Activated CD4-positive, alpha-beta T cell treated with anti-CD3 and anti-CD28 coated beads for 36 hours (primary cell): ENCODE results near the gene GPR26. TPM values are rescaled to one million over a fixed set of nuclear protein-coding genes. Genes with fewer than 3 reads are reported as not detected.

ENCODE experiments used
- ATAC-seq: fragments of 200-7000 bp; cut with Tn5 transposase; one replicate; pipeline ENCODE4 v1.10.0; 2021; ENCODE audit warnings: mild to moderate bottlenecking, moderate library complexity
- CTCF ChIA-PET: fragments of 350-600 bp; sonication (Branson Sonifier 250); formaldehyde crosslinking; loops from one replicate; lab custom pipeline; 2021; ENCODE audit warnings: antibody characterized with exemption; lab: Charles Lee
- POLR2A ChIA-PET: fragments of 350-600 bp; sonication (Branson Sonifier 250); formaldehyde crosslinking; loops from one replicate; lab custom pipeline; 2021; ENCODE audit warnings: antibody characterized with exemption, inconsistent platforms; lab: Charles Lee
- DNase-seq: peaks from one replicate; pipeline ENCODE4 v3.0.0-alpha.2; 2020
- H3K27ac Mint-ChIP-seq: one replicate; pipeline ENCODE4 v1.8.0; 2021; ENCODE audit warnings: mixed read lengths
- H3K27me3 Mint-ChIP-seq: one replicate; pipeline ENCODE4 v1.8.0; 2021; ENCODE audit warnings: mixed read lengths
- H3K36me3 Mint-ChIP-seq: one replicate; pipeline ENCODE4 v1.8.0; 2021; ENCODE audit warnings: low read depth, mixed read lengths
- H3K4me1 Mint-ChIP-seq: one replicate; pipeline ENCODE4 v1.8.0; 2021; ENCODE audit warnings: mixed read lengths
- H3K4me3 Mint-ChIP-seq: one replicate; pipeline ENCODE4 v1.8.0; 2021; ENCODE audit warnings: mild to moderate bottlenecking, moderate library complexity, mixed read lengths
- H3K9me3 Mint-ChIP-seq: one replicate; pipeline ENCODE4 v1.8.0; 2021; ENCODE audit warnings: low read depth, mixed read lengths
- intact Hi-C, 2 experiments: fragments of 100-400 bp; cut with DNase I in 1 of 2; cut with micrococcal nuclease in 1 of 2; formaldehyde crosslinking; loops; one replicate each; pipeline versions ENCODE4 v1.14.2 to v1.15.1; 2022 to 2024; cut with DNase I, micrococcal nuclease
- total RNA-seq, 2 experiments: library from RNA; stranded (reverse); gene quantifications; one replicate each; pipeline ENCODE4 v1.2.3, GENCODE V29; 2021

The GPR26 gene
- total RNA-seq, 2 experiments from 2014 or later = not detected

- H3K27ac Mint-ChIP-seq = no peak overlapping the region
- ATAC-seq (no peak), DNase-seq (no peak)
- ChIA-PET CTCF (no interaction called here), POLR2A (no interaction called here)
- intact Hi-C loops = no loop called here
- no peaks in the 10 kb centered on the region for H3K4me1 Mint-ChIP-seq
- no peak overlapping the region for H3K4me3 Mint-ChIP-seq
- no peaks in the 10 kb centered on the region for H3K9me3 Mint-ChIP-seq
- no peaks in the 10 kb centered on the region for H3K36me3 Mint-ChIP-seq
- peaks cover 3% of the 10 kb centered on the region for H3K27me3 Mint-ChIP-seq
Observed at GRCh38 chr10:123682477-123682876, 16.3 kb downstream of the GPR26 start.

GRCh38 chr10:123683459-123683858 lies 17.3 kb downstream of the GPR26 start:
- Mint-ChIP-seq H3K4me3 (no peak overlapping the region), H3K9me3 (no peaks in the 10 kb centered on the region), H3K27ac (no peak overlapping the region), H3K27me3 (peaks cover 3% of the 10 kb centered on the region), H3K36me3 (no peaks in the 10 kb centered on the region), H3K4me1 (no peaks in the 10 kb centered on the region)
- ATAC-seq (no peak), DNase-seq (no peak)
- intact Hi-C loops = no loop called here
- ChIA-PET CTCF (interaction anchor here (0.6 kb wide), 1 partner anchor 943 kb away, joined by 3 read pairs; no protein-coding TSS in a partner anchor), POLR2A (no interaction called here)

- Mint-ChIP-seq H3K4me1 (no peaks in the 10 kb centered on the region), H3K9me3 (no peaks in the 10 kb centered on the region), H3K4me3 (no peak overlapping the region), H3K36me3 (no peaks in the 10 kb centered on the region), H3K27me3 (peaks cover 3% of the 10 kb centered on the region), H3K27ac (no peak overlapping the region)
- ATAC-seq = no peak
- DNase-seq = no peak
- intact Hi-C loops = no loop called here
- ChIA-PET POLR2A (no interaction called here), CTCF (interaction anchor here (0.6 kb wide), 1 partner anchor 944 kb away, joined by 3 read pairs; no protein-coding TSS in a partner anchor)
Observed at GRCh38 chr10:123683865-123684264, 17.7 kb downstream of the GPR26 start.

- Mint-ChIP-seq H3K4me3 (no peak overlapping the region), H3K36me3 (no peaks in the 10 kb centered on the region), H3K9me3 (no peaks in the 10 kb centered on the region), H3K27ac (no peak overlapping the region), H3K27me3 (peaks cover 3% of the 10 kb centered on the region), H3K4me1 (no peaks in the 10 kb centered on the region)
- DNase-seq = no peak
- intact Hi-C loops = no loop called here
- ChIA-PET CTCF (no interaction called here), POLR2A (no interaction called here)
- no peak for ATAC-seq
Observed at GRCh38 chr10:123685260-123685659, 19.1 kb downstream of the GPR26 start.

- H3K4me1 Mint-ChIP-seq = no peaks in the 10 kb centered on the region
Observed at GRCh38 chr10:123687758-123688157, 21.6 kb downstream of the GPR26 start.

GRCh38 chr10:123689880-123690279 lies 23.7 kb downstream of the GPR26 start:
- POLR2A ChIA-PET = no interaction called here
- Mint-ChIP-seq H3K4me1 (no peaks in the 10 kb centered on the region), H3K36me3 (no peaks in the 10 kb centered on the region), H3K27ac (no peak overlapping the region), H3K27me3 (no peaks in the 10 kb centered on the region), H3K4me3 (no peak overlapping the region), H3K9me3 (no peaks in the 10 kb centered on the region)
- intact Hi-C loops = no loop called here
- DNase-seq = no peak
- ATAC-seq = no peak
- CTCF ChIA-PET = no interaction called here

More at GRCh38 chr10:123687758-123688157, 21.6 kb downstream of the GPR26 start:
- H3K27ac Mint-ChIP-seq = no peak overlapping the region
- CTCF ChIA-PET = no interaction called here
- H3K4me3 Mint-ChIP-seq = no peak overlapping the region
- no peaks in the 10 kb centered on the region for H3K36me3 Mint-ChIP-seq
- DNase-seq (no peak), ATAC-seq (no peak)
- no peaks in the 10 kb centered on the region for H3K9me3 Mint-ChIP-seq
- intact Hi-C loops = no loop called here
- H3K27me3 Mint-ChIP-seq = peaks cover 2% of the 10 kb centered on the region
- POLR2A ChIA-PET = no interaction called here

- POLR2A ChIA-PET = no interaction called here
- H3K4me3 Mint-ChIP-seq = no peak overlapping the region
- peaks cover 4% of the 10 kb centered on the region for H3K27me3 Mint-ChIP-seq
- no peaks in the 10 kb centered on the region for H3K36me3 Mint-ChIP-seq
- no peak overlapping the region for H3K27ac Mint-ChIP-seq
- CTCF ChIA-PET = no interaction called here
- ATAC-seq = no peak
- no peaks in the 10 kb centered on the region for H3K9me3 Mint-ChIP-seq
- intact Hi-C loops = no loop called here
- H3K4me1 Mint-ChIP-seq = no peaks in the 10 kb centered on the region
- no peak for DNase-seq
Observed at GRCh38 chr10:123703195-123703790, 37.1 kb downstream of the GPR26 start.

GRCh38 chr10:123704076-123704475 lies 37.9 kb downstream of the GPR26 start:
- Mint-ChIP-seq H3K9me3 (no peaks in the 10 kb centered on the region), H3K27me3 (peaks cover 8% of the 10 kb centered on the region), H3K4me1 (no peaks in the 10 kb centered on the region), H3K36me3 (no peaks in the 10 kb centered on the region), H3K27ac (no peak overlapping the region), H3K4me3 (no peak overlapping the region)
- intact Hi-C loops = no loop called here
- DNase-seq (no peak), ATAC-seq (no peak)
- ChIA-PET POLR2A (interaction anchor here (0.6 kb wide), 1 partner anchor 1144 kb away, joined by 3 read pairs; no protein-coding TSS in a partner anchor), CTCF (no interaction called here)

- intact Hi-C loops = no loop called here
- Mint-ChIP-seq H3K4me1 (no peaks in the 10 kb centered on the region), H3K27me3 (peaks cover 8% of the 10 kb centered on the region), H3K4me3 (no peak overlapping the region), H3K27ac (no peak overlapping the region), H3K9me3 (no peaks in the 10 kb centered on the region), H3K36me3 (no peaks in the 10 kb centered on the region)
- POLR2A ChIA-PET = no interaction called here
- DNase-seq = no peak
- no peak for ATAC-seq
- CTCF ChIA-PET = no interaction called here
Observed at GRCh38 chr10:123704812-123705211, 38.7 kb downstream of the GPR26 start.

GRCh38 chr10:123706236-123706635 lies 40.1 kb downstream of the GPR26 start:
- ChIA-PET CTCF (no interaction called here), POLR2A (no interaction called here)
- Mint-ChIP-seq H3K27ac (no peak overlapping the region), H3K27me3 (peaks cover 8% of the 10 kb centered on the region), H3K4me3 (no peak overlapping the region), H3K36me3 (no peaks in the 10 kb centered on the region), H3K4me1 (no peaks in the 10 kb centered on the region), H3K9me3 (no peaks in the 10 kb centered on the region)
- DNase-seq (no peak), ATAC-seq (no peak)
- intact Hi-C loops = no loop called here

GRCh38 chr10:123715546-123715945 lies 49.4 kb downstream of the GPR26 start:
- H3K27me3 Mint-ChIP-seq = peaks cover 5% of the 10 kb centered on the region
- no peak overlapping the region for H3K4me3 Mint-ChIP-seq

GRCh38 chr10:123717336-123717735 lies 51.2 kb downstream of the GPR26 start:
- POLR2A ChIA-PET = no interaction called here
- Mint-ChIP-seq H3K27ac (no peak overlapping the region), H3K36me3 (no peaks in the 10 kb centered on the region), H3K4me1 (no peaks in the 10 kb centered on the region), H3K4me3 (no peak overlapping the region), H3K27me3 (peaks cover 8% of the 10 kb centered on the region), H3K9me3 (peaks cover 2% of the 10 kb centered on the region)
- CTCF ChIA-PET = no interaction called here
- DNase-seq (no peak), ATAC-seq (no peak)
- intact Hi-C loops = no loop called here

More at GRCh38 chr10:123715546-123715945, 49.4 kb downstream of the GPR26 start:
- intact Hi-C loops = no loop called here
- Mint-ChIP-seq H3K9me3 (peaks cover 2% of the 10 kb centered on the region), H3K4me1 (no peaks in the 10 kb centered on the region), H3K36me3 (no peaks in the 10 kb centered on the region), H3K27ac (no peak overlapping the region)
- ChIA-PET POLR2A (no interaction called here), CTCF (no interaction called here)
- ATAC-seq (no peak), DNase-seq (no peak)
